Measurements from ENCODE around the gene NET1.

NET1 gene

GRCh38 chr10:5506751-5507648 lies 94.6 kb downstream of the NET1 start:
- no peak for TF ChIP-seq CTCF (IDR thresholded peaks at IDR 0.05)

GRCh38 chr10:5507649-5508131 lies 95.3 kb downstream of the NET1 start:
- TF ChIP-seq CTCF (IDR thresholded peaks at IDR 0.05): no peak

- no peak for TF ChIP-seq CTCF (IDR thresholded peaks at IDR 0.05)
Measured at GRCh38 chr10:5508161-5508604, 95.8 kb downstream of the NET1 start.

Data from LNCAP (cell line).